T-helper 2 cell treated with Interferon-gamma antibody and Interleukin-4, amounts not matched to agents 5 μg/mL and 100 μg/mL, for 36 hours (primary cell): ENCODE results near the gene GMDS.

Source experiments
- DNase-seq: peaks from one replicate; pipeline ENCODE4 v3.0.0; 2021; ENCODE audit warnings: low spot score
- H3K27ac Mint-ChIP-seq: one replicate; pipeline ENCODE4 v1.8.0; 2021; ENCODE audit warnings: mild to moderate bottlenecking, mixed read lengths
- H3K27me3 Mint-ChIP-seq: one replicate; pipeline ENCODE4 v1.8.0; 2021; ENCODE audit warnings: low read depth, mixed read lengths
- H3K36me3 Mint-ChIP-seq: one replicate; pipeline ENCODE4 v1.8.0; 2021; ENCODE audit warnings: low read depth, mixed read lengths
- H3K4me1 Mint-ChIP-seq: one replicate; pipeline ENCODE4 v1.8.0; 2021; ENCODE audit warnings: low read depth, mixed read lengths
- H3K4me3 Mint-ChIP-seq: one replicate; pipeline ENCODE4 v1.8.0; 2022; ENCODE audit warnings: mild to moderate bottlenecking, moderate library complexity, mixed read lengths
- H3K9me3 Mint-ChIP-seq: one replicate; pipeline ENCODE4 v1.8.0; 2021; ENCODE audit warnings: mixed read lengths

The GMDS gene

DNA sequence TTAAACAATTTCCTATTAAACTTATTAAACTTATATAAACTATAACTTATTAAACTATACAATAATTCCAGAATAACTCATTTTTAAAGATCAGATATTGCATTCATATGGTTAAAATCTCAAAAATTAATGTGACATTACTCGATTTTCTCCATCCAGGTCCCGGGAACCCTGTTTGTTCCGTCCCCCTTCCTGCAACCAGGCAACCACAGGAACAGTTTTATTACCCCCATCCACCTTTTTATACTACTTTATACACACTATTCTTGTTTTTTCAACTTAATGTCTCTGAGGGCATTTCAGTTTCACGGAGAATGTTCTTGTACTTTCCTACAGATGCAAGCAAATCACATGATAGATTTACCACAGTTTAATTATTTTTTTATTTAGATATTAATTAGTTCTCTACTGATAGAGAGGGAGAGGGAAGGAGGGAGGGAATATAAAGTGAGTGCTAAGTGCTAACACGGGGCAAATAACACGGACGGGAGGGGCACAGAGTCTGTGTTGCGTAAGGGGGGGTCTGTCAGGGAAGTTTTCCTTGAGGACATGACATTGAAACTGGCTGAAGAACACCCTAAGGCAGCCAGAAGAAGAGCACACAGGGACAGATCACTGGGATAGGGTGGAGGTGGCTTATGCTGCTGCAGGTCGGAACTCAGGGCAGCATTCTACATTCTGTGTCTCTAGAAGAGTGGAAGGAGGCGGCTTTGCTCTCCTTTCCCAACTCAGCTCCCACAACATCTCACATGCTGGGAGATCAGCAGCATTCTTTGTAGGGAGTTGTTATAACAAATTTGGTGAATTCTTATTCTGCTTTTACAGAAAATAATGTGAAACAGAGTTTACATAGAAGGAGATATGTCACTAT lies 410.5 kb downstream of the GMDS start:
- no peaks in the 10 kb centered on the region for H3K4me1 Mint-ChIP-seq
- DNase-seq, result no peak
- H3K36me3 Mint-ChIP-seq, result no peaks in the 10 kb centered on the region
- no peaks in the 10 kb centered on the region for H3K9me3 Mint-ChIP-seq
- H3K27me3 Mint-ChIP-seq, result no peaks in the 10 kb centered on the region
- H3K4me3 Mint-ChIP-seq, result no peak overlapping the region
- H3K27ac Mint-ChIP-seq, result no peak overlapping the region

GRCh38 chr6:1834207-1834606 lies 411.2 kb downstream of the GMDS start:
- Mint-ChIP-seq H3K27ac (no peak overlapping the region), H3K36me3 (no peaks in the 10 kb centered on the region), H3K9me3 (no peaks in the 10 kb centered on the region), H3K4me3 (no peak overlapping the region), H3K27me3 (no peaks in the 10 kb centered on the region), H3K4me1 (no peaks in the 10 kb centered on the region)
- no peak for DNase-seq

DNA sequence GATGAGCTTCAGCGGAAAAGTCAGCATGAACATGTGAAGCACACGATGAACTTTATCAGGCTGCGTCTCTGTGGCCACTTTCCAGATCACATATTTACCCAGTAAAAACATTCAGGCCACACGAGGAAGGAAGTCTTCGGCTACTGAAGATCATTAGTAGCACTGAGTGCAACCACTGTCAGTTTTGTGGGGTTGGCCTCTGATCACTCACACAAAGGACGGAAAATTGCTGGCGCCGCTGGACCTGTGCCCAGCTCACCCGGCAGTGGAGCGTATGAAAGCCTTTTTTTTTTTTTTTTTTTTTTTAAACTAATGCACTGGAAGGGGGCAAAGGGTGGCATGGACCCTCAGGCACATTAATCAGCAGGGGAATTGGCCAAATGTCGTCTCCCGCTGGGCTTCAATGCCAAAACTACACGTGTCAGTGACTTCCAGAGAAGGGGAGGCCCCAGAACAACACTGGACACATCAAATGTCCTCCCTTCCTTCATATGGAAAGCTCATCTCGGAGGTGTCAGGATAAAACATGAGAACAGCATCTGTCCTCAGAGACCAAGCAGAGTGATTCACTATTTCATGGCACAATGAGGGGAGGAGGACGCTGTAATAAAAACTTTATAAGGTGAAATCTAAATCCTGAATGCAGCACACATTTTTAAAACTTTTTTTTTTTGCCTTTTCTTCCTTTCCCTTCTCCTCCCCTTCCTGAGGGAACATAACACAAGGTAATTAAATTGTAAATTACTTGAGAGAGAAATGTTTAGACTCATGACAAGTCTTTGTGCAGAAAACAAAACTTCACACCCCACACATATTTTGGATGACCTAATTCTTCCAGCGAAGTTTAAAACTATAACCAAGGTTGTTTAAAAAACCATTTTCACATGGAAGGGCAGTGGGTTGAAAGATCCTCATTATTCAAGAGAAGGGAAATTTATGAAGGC lies 412.3 kb downstream of the GMDS start:
- H3K36me3 Mint-ChIP-seq, result peaks cover 4% of the 10 kb centered on the region
- H3K27me3 Mint-ChIP-seq, result no peaks in the 10 kb centered on the region
- no peaks in the 10 kb centered on the region for H3K4me1 Mint-ChIP-seq
- H3K9me3 Mint-ChIP-seq, result peaks cover 9% of the 10 kb centered on the region
- no peak overlapping the region for H3K4me3 Mint-ChIP-seq
- H3K27ac Mint-ChIP-seq, result no peak overlapping the region
- no peak for DNase-seq

DNA sequence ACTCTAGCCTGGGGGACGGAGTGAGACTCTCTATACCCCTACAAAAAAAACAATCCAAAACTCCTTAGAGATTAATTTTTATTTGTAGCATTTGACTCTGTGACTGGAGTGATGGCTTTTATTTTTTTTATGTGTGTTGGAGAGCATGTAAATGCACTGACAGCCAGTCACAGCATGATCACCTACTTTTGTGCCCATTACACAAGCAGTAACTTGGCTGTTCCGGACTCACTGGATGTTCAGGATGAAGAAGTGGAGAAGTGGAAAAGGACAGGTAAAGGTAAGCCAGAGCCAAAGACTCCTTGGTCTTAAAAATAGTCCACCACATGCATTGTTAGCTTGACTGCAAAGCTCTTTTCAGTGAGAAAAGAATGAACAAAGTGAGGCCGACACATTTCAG lies 413.0 kb downstream of the GMDS start:
- Mint-ChIP-seq H3K27me3 (no peaks in the 10 kb centered on the region), H3K36me3 (peaks cover 6% of the 10 kb centered on the region), H3K4me1 (no peaks in the 10 kb centered on the region), H3K9me3 (peaks cover 17% of the 10 kb centered on the region), H3K27ac (no peak overlapping the region), H3K4me3 (no peak overlapping the region)
- DNase-seq, result no peak

- Mint-ChIP-seq H3K4me3 (no peak overlapping the region), H3K36me3 (peaks cover 6% of the 10 kb centered on the region), H3K9me3 (peaks cover 17% of the 10 kb centered on the region), H3K27ac (no peak overlapping the region), H3K27me3 (no peaks in the 10 kb centered on the region), H3K4me1 (no peaks in the 10 kb centered on the region)
- no peak for DNase-seq
Observed at GRCh38 chr6:1827984-1828793, 417.2 kb downstream of the GMDS start.

DNA sequence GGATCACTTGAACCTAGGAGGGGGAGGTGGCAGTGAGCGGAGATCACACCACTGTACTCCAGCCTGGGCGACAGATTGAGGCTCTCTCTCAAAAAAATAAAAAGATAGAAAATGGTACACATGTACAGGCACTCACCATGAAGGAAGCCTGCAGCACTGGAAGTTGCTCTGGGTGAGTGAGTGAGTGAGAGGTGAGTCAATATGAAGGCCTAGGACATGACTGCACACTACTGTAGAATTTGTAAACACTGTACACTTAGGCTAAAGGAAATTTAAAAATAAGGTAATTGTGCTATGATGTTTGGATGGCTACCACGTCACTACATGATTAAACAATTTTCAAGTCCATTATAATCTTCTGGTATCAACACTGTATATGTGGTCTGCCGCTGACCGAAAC lies 419.5 kb downstream of the GMDS start:
- H3K36me3 Mint-ChIP-seq, result peaks cover 6% of the 10 kb centered on the region
- no peak overlapping the region for H3K27ac Mint-ChIP-seq
- no peak overlapping the region for H3K4me3 Mint-ChIP-seq

DNA sequence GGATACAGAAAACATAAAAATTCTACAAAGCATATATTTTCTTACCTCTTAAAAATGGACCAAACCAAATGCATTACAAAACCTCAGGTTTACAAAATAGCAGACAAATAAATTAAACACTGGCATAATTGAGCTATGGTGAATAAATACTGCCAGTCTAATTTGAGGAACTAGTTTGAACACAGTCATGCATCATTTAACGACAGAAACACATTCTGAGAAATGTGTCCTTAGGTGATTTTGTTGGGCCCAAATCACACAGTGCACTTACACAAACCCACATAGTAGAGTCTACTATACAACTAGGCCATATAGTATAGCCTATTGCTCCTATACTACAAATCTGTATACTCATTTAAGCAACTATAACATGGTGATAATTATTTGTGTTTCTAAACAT lies 420.1 kb downstream of the GMDS start:
- peaks cover 17% of the 10 kb centered on the region for H3K9me3 Mint-ChIP-seq
- no peak overlapping the region for H3K27ac Mint-ChIP-seq
- peaks cover 6% of the 10 kb centered on the region for H3K36me3 Mint-ChIP-seq
- no peak overlapping the region for H3K4me3 Mint-ChIP-seq
- DNase-seq, result no peak
- no peaks in the 10 kb centered on the region for H3K27me3 Mint-ChIP-seq
- H3K4me1 Mint-ChIP-seq, result no peaks in the 10 kb centered on the region

More for the DNA sequence above, 419.5 kb downstream of the GMDS start:
- Mint-ChIP-seq H3K27me3 (no peaks in the 10 kb centered on the region), H3K9me3 (peaks cover 17% of the 10 kb centered on the region), H3K4me1 (no peaks in the 10 kb centered on the region)
- no peak for DNase-seq

DNA sequence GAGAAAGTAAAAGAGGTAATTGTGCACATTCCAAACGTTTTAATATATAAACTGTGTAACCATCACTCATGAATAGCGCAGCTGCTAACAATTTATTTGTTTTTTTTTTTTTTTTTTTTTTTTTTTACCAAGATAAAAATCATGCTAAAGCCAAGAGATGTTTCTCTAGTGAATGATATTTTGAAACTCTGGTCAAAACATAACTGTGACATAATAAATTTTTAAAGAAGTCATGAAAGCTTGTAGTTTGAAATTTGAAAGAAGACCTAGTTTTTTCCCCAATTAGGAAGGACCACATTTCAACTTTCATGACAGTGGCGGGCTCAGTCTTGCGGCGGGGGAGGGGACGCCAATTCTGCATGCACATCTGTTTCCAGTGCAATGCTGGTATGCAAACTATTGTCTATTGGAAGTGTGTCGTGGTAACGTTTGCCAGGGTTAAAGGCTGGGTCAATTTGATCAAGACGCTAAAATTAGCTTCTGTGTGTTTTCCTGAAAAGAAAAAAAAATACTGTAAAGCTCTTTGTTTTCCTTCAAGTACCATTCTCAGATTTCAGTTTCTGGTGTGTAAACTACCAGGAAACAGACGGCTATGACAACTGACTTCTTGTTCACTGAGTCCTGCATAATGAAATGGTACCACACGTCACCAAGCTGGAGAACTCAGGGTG lies 423.8 kb downstream of the GMDS start:
- Mint-ChIP-seq H3K4me1 (no peaks in the 10 kb centered on the region), H3K27ac (no peak overlapping the region), H3K36me3 (no peaks in the 10 kb centered on the region), H3K4me3 (no peak overlapping the region), H3K9me3 (no peaks in the 10 kb centered on the region), H3K27me3 (no peaks in the 10 kb centered on the region)
- no peak for DNase-seq

DNA sequence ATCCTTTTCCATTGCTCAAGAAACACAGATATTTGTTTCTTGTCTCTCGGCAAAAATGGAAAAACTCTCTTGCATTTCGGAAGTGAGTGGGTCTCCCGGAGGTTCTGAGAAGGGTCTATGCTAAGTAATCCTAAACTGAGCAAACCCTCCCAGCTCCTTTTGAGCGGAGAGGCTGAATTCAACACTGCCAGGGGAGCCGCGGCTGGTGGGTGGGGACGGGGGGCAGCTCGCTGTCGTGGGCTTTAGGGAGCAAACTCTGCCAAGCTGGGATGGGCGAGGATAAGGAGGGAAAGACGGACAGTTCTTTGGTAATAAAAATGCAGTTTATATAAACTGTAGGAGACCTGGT lies 424.3 kb downstream of the GMDS start:
- no peak for DNase-seq
- H3K4me3 Mint-ChIP-seq, result no peak overlapping the region
- no peaks in the 10 kb centered on the region for H3K9me3 Mint-ChIP-seq
- no peaks in the 10 kb centered on the region for H3K27me3 Mint-ChIP-seq
- no peaks in the 10 kb centered on the region for H3K36me3 Mint-ChIP-seq
- no peak overlapping the region for H3K27ac Mint-ChIP-seq
- H3K4me1 Mint-ChIP-seq, result no peaks in the 10 kb centered on the region

DNA sequence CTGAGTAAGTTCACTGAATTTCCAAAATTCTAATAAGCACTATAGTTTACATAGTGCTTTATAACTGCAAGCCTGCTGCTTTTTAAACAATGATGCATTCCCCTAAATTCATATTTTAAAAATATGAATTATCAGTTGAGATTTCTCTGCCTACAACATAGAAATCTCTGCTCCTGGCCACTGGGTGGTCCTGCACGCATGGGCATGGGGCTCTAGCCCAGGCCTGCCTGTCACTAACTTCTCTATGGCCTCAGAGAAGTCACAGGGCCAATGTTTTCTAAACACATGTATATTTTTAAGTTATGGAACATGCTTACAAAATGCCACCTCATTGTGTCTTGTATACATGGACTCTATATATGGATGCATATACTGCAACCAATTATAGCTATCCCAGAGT lies 424.7 kb downstream of the GMDS start:
- H3K36me3 Mint-ChIP-seq, result no peaks in the 10 kb centered on the region
- no peak overlapping the region for H3K4me3 Mint-ChIP-seq
- no peak for DNase-seq
- no peaks in the 10 kb centered on the region for H3K9me3 Mint-ChIP-seq
- H3K4me1 Mint-ChIP-seq, result no peaks in the 10 kb centered on the region
- H3K27me3 Mint-ChIP-seq, result no peaks in the 10 kb centered on the region
- no peak overlapping the region for H3K27ac Mint-ChIP-seq

- no peaks in the 10 kb centered on the region for H3K9me3 Mint-ChIP-seq
Observed at GRCh38 chr6:1820165-1820564, 425.2 kb downstream of the GMDS start.

DNA sequence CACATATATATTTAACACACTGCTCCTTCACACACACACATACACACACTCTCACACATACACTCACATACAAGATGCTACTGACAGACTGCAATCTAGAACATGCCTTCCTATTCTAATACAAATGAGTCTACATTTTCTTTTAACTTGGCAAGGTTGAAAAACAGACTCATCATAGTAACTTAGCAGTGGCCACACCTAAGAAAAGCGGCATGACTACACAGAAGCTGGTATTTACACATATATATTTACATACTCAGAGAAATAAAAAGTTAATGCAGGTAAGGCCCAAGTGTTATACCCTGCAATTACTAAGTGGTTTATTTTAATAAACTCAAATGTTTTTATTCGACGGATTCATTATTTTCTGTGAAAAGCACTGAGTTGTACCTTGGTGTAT lies 426.4 kb downstream of the GMDS start:
- Mint-ChIP-seq H3K27ac (no peak overlapping the region), H3K9me3 (no peaks in the 10 kb centered on the region), H3K4me1 (no peaks in the 10 kb centered on the region), H3K36me3 (no peaks in the 10 kb centered on the region), H3K27me3 (no peaks in the 10 kb centered on the region), H3K4me3 (no peak overlapping the region)
- DNase-seq, result no peak

More at GRCh38 chr6:1820165-1820564, 425.2 kb downstream of the GMDS start:
- Mint-ChIP-seq H3K36me3 (no peaks in the 10 kb centered on the region), H3K4me3 (no peak overlapping the region), H3K4me1 (no peaks in the 10 kb centered on the region), H3K27me3 (no peaks in the 10 kb centered on the region), H3K27ac (no peak overlapping the region)
- no peak for DNase-seq

DNA sequence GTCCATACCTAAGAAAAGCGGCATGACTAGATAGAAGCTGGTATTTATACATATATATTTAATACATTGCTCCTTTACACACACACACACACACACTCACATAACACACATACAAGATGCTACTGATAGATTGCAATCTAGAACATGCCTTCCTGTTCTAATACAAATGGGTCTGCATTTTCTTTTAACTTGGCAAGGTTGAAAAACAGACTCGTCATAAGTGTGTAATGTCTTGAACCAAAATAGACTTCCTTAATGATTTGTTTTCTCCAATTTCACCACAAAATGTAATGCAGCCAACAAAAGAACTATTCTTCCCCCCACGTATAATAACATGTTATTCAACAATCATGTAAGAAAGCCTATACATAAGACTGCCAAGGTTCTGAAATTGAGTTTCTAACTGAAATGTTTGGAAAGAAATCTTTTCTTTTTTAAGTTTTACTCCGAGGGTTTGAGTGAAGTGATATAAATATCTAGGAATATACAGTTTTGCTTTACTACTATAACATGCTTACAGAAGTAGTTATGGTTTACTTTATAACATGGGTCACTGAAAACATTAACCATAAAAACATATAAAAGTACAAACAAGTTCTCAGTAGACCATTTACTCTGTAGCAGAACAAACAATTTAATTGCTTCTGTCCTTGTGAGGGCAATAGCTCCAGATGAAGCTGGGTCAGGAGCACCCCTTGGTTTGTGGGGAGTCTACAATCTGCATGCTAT lies 428.2 kb downstream of the GMDS start:
- Mint-ChIP-seq H3K4me1 (no peaks in the 10 kb centered on the region), H3K27me3 (no peaks in the 10 kb centered on the region), H3K27ac (no peak overlapping the region), H3K36me3 (no peaks in the 10 kb centered on the region), H3K4me3 (no peak overlapping the region), H3K9me3 (no peaks in the 10 kb centered on the region)
- DNase-seq, result no peak
